ENCODE data around the gene CCDC197.

Gene CCDC197

GRCh38 chr14:94010625-94011024 lies 13.5 kb downstream of the CCDC197 start:
- Histone ChIP-seq H3K9ac (ENCODE audit: low read length) (no peak overlapping the region), H3K27me3 (ENCODE audit: low read depth, low read length) (peaks cover 13% of the 10 kb centered on the region), H3K9me3 (ENCODE audit: insufficient read depth, low read length) (no peaks in the 10 kb centered on the region), H3K79me2 (ENCODE audit: low read length) (no peaks in the 10 kb centered on the region), H3K4me2 (ENCODE audit: low read length) (no peak overlapping the region), H3K4me3 (ENCODE audit: low read length) (no peak overlapping the region), H3K36me3 (replicated peaks; ENCODE audit: low read depth, low read length) (no peaks in the 10 kb centered on the region), H2AFZ (ENCODE audit: low read depth, low read length) (no peak overlapping the region), H4K20me1 (ENCODE audit: insufficient read depth, low read length) (no peaks in the 10 kb centered on the region), H3K4me1 (ENCODE audit: low read length) (peaks cover 19% of the 10 kb centered on the region), H3K27ac (ENCODE audit: low read length) (no peak overlapping the region)
- TF ChIP-seq CTCF (IDR thresholded peaks at IDR 0.05; ENCODE audit: low read depth, low read length), result no peak
- TF ChIP-seq EZH2phosphoT487 (IDR thresholded peaks at IDR 0.05; ENCODE audit: low read depth), result no peak

- no peaks in the 10 kb centered on the region for H3K36me3 ChIP-seq (replicated peaks; ENCODE audit: low read depth, low read length)
- H3K27me3 ChIP-seq (ENCODE audit: low read depth, low read length), result peaks cover 23% of the 10 kb centered on the region
- no peak overlapping the region for H3K4me3 ChIP-seq (ENCODE audit: low read length)
- no peaks in the 10 kb centered on the region for H3K9me3 ChIP-seq (ENCODE audit: insufficient read depth, low read length)
- peaks cover 14% of the 10 kb centered on the region for H3K4me1 ChIP-seq (ENCODE audit: low read length)
- H3K9ac ChIP-seq (ENCODE audit: low read length), result no peak overlapping the region
- H3K79me2 ChIP-seq (ENCODE audit: low read length), result no peaks in the 10 kb centered on the region
- H4K20me1 ChIP-seq (ENCODE audit: insufficient read depth, low read length), result no peaks in the 10 kb centered on the region
- TF ChIP-seq EZH2phosphoT487 (IDR thresholded peaks at IDR 0.05; ENCODE audit: low read depth) (no peak), CTCF (IDR thresholded peaks at IDR 0.05; ENCODE audit: low read depth, low read length) (no peak)
- H3K27ac ChIP-seq (ENCODE audit: low read length), result no peak overlapping the region
- no peak overlapping the region; the same call in 1 of the 2 replicates for H2AFZ ChIP-seq (ENCODE audit: low read depth, low read length)
- H3K4me2 ChIP-seq (ENCODE audit: low read length), result peak overlapping the region; percentile 24
These were observed 14.7 kb downstream of the CCDC197 start for GRCh38 chr14:94011795-94012194.

- no peak overlapping the region for H3K4me3 ChIP-seq (ENCODE audit: low read length)
- TF ChIP-seq CTCF (IDR thresholded peaks at IDR 0.05; ENCODE audit: low read depth, low read length) (no peak), EZH2phosphoT487 (IDR thresholded peaks at IDR 0.05; ENCODE audit: low read depth) (no peak)
- H3K4me2 ChIP-seq (ENCODE audit: low read length), result no peak overlapping the region
- H3K27me3 ChIP-seq (ENCODE audit: low read depth, low read length), result peaks cover 38% of the 10 kb centered on the region
- no peaks in the 10 kb centered on the region for H4K20me1 ChIP-seq (ENCODE audit: insufficient read depth, low read length)
- H3K9me3 ChIP-seq (ENCODE audit: insufficient read depth, low read length), result no peaks in the 10 kb centered on the region
- no peaks in the 10 kb centered on the region for H3K79me2 ChIP-seq (ENCODE audit: low read length)
- H3K36me3 ChIP-seq (replicated peaks; ENCODE audit: low read depth, low read length), result no peaks in the 10 kb centered on the region
- no peak overlapping the region for H2AFZ ChIP-seq (ENCODE audit: low read depth, low read length)
- H3K4me1 ChIP-seq (ENCODE audit: low read length), result peaks cover 12% of the 10 kb centered on the region
- H3K9ac ChIP-seq (ENCODE audit: low read length), result no peak overlapping the region
- H3K27ac ChIP-seq (ENCODE audit: low read length), result no peak overlapping the region
These were observed 17.3 kb downstream of the CCDC197 start for GRCh38 chr14:94014382-94014781.

- H3K4me1 ChIP-seq (ENCODE audit: low read length), result peaks cover 5% of the 10 kb centered on the region
These were observed 18.1 kb downstream of the CCDC197 start for GRCh38 chr14:94015223-94015622.

More at GRCh38 chr14:94015223-94015622, 18.1 kb downstream of the CCDC197 start:
- Histone ChIP-seq H3K27ac (ENCODE audit: low read length) (no peak overlapping the region), H2AFZ (ENCODE audit: low read depth, low read length) (no peak overlapping the region), H3K4me2 (ENCODE audit: low read length) (no peak overlapping the region), H3K36me3 (replicated peaks; ENCODE audit: low read depth, low read length) (no peaks in the 10 kb centered on the region), H3K4me3 (ENCODE audit: low read length) (no peak overlapping the region), H3K27me3 (ENCODE audit: low read depth, low read length) (peaks cover 38% of the 10 kb centered on the region), H3K9me3 (ENCODE audit: insufficient read depth, low read length) (no peaks in the 10 kb centered on the region), H3K9ac (ENCODE audit: low read length) (no peak overlapping the region), H4K20me1 (ENCODE audit: insufficient read depth, low read length) (no peaks in the 10 kb centered on the region), H3K79me2 (ENCODE audit: low read length) (no peaks in the 10 kb centered on the region)
- TF ChIP-seq EZH2phosphoT487 (IDR thresholded peaks at IDR 0.05; ENCODE audit: low read depth), result no peak
- no peak for TF ChIP-seq CTCF (IDR thresholded peaks at IDR 0.05; ENCODE audit: low read depth, low read length)
